Duodenal mucosa (tissue), 2 donors: ENCODE data around the gene ZSWIM1.

Source experiments
- H3K27ac ChIP-seq: one replicate; pipeline ENCODE4 v1.7.0; 2013; ENCODE audit warnings: low read depth, low read length
- H3K27me3 ChIP-seq, 2 donors: one replicate each; pipeline ENCODE4 v1.7.0; 2013; ENCODE audit warnings: low read length in 2 of 2, control low read depth in 1 of 2; ENCODE audit not compliant: insufficient read depth in 2 of 2, control insufficient read depth in 1 of 2
- H3K36me3 ChIP-seq, 2 donors: one replicate each; pipeline ENCODE4 v1.7.0; 2013; ENCODE audit warnings: low read length in 2 of 2, control low read depth in 1 of 2; ENCODE audit not compliant: insufficient read depth in 2 of 2, control insufficient read depth in 1 of 2
- H3K4me1 ChIP-seq, 2 donors: one replicate each; pipeline ENCODE4 v1.7.0; 2013; ENCODE audit warnings: low read length in 2 of 2, control low read depth in 1 of 2; ENCODE audit not compliant: insufficient read depth in 2 of 2, control insufficient read depth in 1 of 2
- H3K4me3 ChIP-seq, 2 donors: one replicate each; pipeline ENCODE4 v1.7.0; 2013; ENCODE audit warnings: low read length in 2 of 2, low read depth in 1 of 2
- H3K9ac ChIP-seq, 2 donors: one replicate each; pipeline ENCODE4 v1.7.0; 2013; ENCODE audit warnings: low read length in 2 of 2, low read depth in 1 of 2
- H3K9me3 ChIP-seq, 2 donors: one replicate each; pipeline ENCODE4 v1.7.0; 2013; ENCODE audit warnings: low read length in 2 of 2, control low read depth in 1 of 2; ENCODE audit not compliant: control insufficient read depth in 1 of 2

The ZSWIM1 gene

DNA sequence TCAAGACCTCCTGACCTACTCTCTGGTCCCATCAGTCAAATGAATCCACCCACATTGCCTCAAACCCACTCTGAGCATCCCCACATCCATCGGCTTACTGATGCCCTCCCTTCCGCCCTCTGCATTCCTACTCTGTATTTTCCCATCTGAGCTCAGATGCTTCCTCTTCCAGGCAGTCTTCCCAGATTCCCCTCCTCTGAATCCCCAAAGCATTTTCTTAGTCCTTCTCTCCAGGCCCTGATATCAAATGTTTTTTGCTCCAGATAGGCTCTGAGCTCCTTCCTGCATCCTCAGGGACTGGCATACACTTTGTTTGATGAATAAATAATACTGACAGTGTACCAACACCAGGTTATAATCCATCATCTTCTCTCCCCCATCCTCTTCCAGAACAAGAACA, 27.1 kb downstream of the ZSWIM1 start:
- no peak overlapping the region for H3K9ac ChIP-seq
- no peaks in the 10 kb centered on the region for H3K9me3 ChIP-seq
- H3K27me3 ChIP-seq = no peaks in the 10 kb centered on the region
- H3K4me3 ChIP-seq = no peak overlapping the region
- H3K36me3 ChIP-seq = peaks cover 0 to 3% of the 10 kb centered on the region in 2 donors
- peaks cover 18 to 24% of the 10 kb centered on the region in 2 donors for H3K4me1 ChIP-seq
- H3K27ac ChIP-seq = no peak overlapping the region

DNA sequence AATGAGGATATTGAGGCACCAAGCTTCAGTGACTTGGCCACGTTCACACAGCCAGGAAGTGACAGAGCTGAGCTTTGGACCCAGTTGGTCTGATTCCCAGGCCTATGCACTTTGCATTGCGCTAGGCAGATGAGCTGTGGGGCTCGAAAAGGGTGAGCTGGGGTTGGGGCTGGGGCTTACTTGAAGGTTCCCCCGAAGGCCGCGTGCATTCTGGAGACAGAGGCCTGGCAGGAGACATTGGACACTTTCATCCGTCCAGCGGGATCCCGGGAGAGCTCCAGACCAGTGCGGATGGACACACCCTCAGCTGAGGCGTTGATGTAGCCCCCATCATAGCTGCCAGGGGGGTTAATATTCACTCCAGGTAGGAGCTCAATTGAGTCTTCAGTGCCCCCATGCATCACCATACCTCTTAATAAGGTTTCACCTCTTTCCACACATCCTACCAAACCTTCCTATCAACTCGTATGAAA, 28.3 kb downstream of the ZSWIM1 start:
- Histone ChIP-seq H3K27me3 (no peaks in the 10 kb centered on the region), H3K36me3 (peaks cover 0 to 3% of the 10 kb centered on the region in 2 donors), H3K27ac (no peak overlapping the region), H3K4me3 (no peak overlapping the region), H3K4me1 (peaks cover 20 to 24% of the 10 kb centered on the region in 2 donors), H3K9me3 (no peaks in the 10 kb centered on the region), H3K9ac (no peak overlapping the region)

DNA sequence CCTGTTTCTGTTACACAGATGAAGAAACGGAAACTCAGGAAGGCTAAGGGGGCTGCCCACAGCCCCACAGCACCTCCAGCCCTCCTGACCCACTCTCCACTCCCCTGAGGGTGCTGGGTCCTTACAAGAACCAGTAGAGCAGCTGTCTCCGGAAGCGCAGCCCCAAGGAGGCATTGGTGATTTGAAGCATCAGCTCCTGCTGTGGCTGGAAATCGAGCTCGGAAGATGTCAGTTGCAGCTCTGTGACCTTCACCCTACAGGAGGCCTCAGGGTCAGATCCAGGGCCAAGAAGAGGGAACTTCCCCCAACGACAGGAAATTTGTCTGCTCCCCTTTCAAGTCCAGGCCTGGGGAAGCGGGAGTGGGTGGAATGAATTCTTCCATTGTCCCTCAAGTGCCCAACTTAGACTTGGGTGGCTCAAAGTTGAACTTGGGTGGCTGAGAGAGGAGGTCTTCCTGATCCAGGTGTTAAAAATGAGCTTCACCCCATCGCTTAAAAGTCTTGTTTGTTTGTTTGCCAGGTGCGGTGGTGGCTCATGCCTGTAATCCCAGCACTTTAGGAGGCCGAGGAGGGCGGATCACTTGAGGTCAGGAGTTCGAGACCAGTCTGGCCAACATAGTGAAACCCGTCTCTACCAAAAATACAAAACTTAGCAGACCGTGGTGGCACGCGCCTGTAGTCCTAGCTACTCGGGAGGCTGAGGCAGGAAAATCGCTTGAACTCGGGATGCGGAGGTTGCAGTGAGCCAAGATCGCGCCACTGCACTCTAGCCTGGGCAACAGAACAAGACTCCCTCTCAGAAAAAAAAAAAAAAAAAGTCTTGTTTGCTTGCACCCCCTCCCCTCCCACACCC, 29.0 kb downstream of the ZSWIM1 start:
- Histone ChIP-seq H3K4me3 (peak overlapping the region; percentile 46 to 78), H3K9ac (no peak overlapping the region), H3K27ac (no peak overlapping the region), H3K9me3 (no peaks in the 10 kb centered on the region), H3K4me1 (peaks cover 21 to 24% of the 10 kb centered on the region in 2 donors), H3K27me3 (no peaks in the 10 kb centered on the region), H3K36me3 (peaks cover 0 to 3% of the 10 kb centered on the region in 2 donors)

GRCh38 chr20:45910670-45911485, 29.9 kb downstream of the ZSWIM1 start:
- peak overlapping the region; percentile 65 to 89 for H3K9ac ChIP-seq
- H3K36me3 ChIP-seq = peaks cover 0 to 3% of the 10 kb centered on the region in 2 donors
- H3K4me3 ChIP-seq = peak overlapping the region; percentile 75 to 78
- H3K27me3 ChIP-seq = no peaks in the 10 kb centered on the region
- peaks cover 21 to 24% of the 10 kb centered on the region in 2 donors for H3K4me1 ChIP-seq
- H3K9me3 ChIP-seq = no peaks in the 10 kb centered on the region
- H3K27ac ChIP-seq = peak overlapping the region; percentile 78

DNA sequence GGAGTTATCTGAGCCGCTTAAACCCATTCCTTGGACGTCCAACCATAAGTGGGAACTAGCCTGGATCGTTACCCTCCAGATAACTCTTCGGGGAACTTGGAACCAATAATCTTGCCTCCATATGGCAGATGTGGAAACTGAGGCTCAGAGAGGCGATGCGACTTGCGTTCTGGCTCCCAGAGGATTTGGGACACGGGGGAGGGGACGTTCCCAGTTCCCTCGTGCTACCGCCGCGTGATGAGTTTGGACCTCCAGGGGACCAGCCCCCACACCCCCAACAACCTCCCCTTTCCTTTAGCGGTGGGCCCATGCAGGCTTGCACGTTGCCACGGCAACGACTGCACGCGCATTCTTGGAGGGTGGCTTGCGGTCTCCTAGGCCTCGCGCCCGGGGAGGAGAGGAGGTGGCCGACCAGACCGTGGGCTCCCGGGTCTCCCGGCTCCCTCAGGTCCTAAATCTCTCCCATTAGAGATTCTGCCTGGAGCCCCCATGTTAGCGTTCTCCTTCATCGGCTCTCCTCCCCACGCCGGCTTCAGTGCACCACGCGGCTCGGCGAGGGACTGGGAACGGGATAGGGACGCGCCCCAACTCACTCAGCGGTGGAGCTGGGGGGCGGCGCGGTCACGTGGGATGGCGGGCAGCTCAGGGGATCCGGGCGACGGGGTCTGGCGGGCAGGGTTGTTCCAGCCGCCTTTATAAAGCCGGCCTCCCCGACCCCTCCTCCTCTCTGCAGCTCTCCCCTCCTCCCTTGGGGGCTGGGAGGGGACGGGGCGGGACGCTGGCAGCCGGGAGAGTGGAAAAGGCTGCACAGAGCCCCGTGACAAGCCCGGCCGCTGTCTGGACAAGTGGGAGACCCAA, 30.7 kb downstream of the ZSWIM1 start, which contains the start of gene PLTP:
PLTP (minus strand) TSS at position 670 of the 858 bp plus-strand sequence. CDS start 703 bp downstream, outside the sequence.
- H3K4me1 ChIP-seq = peaks cover 21 to 24% of the 10 kb centered on the region in 2 donors
- peaks cover 0 to 3% of the 10 kb centered on the region in 2 donors for H3K36me3 ChIP-seq
- no peaks in the 10 kb centered on the region for H3K27me3 ChIP-seq
- no peaks in the 10 kb centered on the region for H3K9me3 ChIP-seq
- H3K27ac ChIP-seq = peak within 1 kb of the TSS; percentile 78
- peak within 1 kb of the TSS; percentile 65 to 89 for H3K9ac ChIP-seq
- peak within 1 kb of the TSS; percentile 75 to 78 for H3K4me3 ChIP-seq

GRCh38 chr20:45912344-45912682, 31.3 kb downstream of the ZSWIM1 start:
- no peak overlapping the region for H3K27ac ChIP-seq
- H3K9ac ChIP-seq = no peak overlapping the region
- H3K4me1 ChIP-seq = peaks cover 21 to 24% of the 10 kb centered on the region in 2 donors
- no peaks in the 10 kb centered on the region for H3K27me3 ChIP-seq
- no peaks in the 10 kb centered on the region for H3K9me3 ChIP-seq
- H3K36me3 ChIP-seq = peaks cover 0 to 3% of the 10 kb centered on the region in 2 donors
- peak overlapping the region in 1 of 2 donors; percentile 78 for H3K4me3 ChIP-seq

DNA sequence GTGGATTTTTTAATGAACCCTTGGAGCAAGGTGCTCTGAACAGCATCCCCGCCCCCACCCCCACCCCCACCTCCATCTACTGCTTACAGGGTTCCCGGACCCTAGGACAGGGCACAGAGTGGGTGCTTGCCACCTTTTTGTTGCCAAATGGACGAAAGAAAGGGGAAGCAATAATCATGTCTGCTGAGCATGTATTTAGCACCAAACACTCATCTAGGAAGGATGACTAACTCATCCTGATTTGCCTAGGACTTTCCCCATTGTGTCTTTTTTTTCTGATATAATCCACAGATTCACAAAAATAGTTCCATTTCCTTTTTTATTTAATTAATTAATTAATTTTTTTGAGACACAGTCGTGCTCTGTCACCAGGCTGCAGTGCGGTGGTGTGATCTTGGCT, 32.1 kb downstream of the ZSWIM1 start:
- H3K36me3 ChIP-seq = no peaks in the 10 kb centered on the region
- no peak overlapping the region for H3K27ac ChIP-seq
- no peaks in the 10 kb centered on the region for H3K27me3 ChIP-seq
- H3K4me3 ChIP-seq = no peak overlapping the region
- H3K9me3 ChIP-seq = no peaks in the 10 kb centered on the region
- no peak overlapping the region for H3K9ac ChIP-seq
- H3K4me1 ChIP-seq = peaks cover 21 to 25% of the 10 kb centered on the region in 2 donors

GRCh38 chr20:45917790-45918141, 36.7 kb downstream of the ZSWIM1 start:
- H3K27ac ChIP-seq = peak overlapping the region; percentile 36
- H3K9ac ChIP-seq = no peak overlapping the region
- no peak overlapping the region for H3K4me3 ChIP-seq
- H3K27me3 ChIP-seq = no peaks in the 10 kb centered on the region
- no peaks in the 10 kb centered on the region for H3K36me3 ChIP-seq
- peaks cover 5 to 23% of the 10 kb centered on the region in 2 donors for H3K4me1 ChIP-seq
- H3K9me3 ChIP-seq = no peaks in the 10 kb centered on the region

GRCh38 chr20:45918182-45918737, 37.2 kb downstream of the ZSWIM1 start:
- Histone ChIP-seq H3K36me3 (no peaks in the 10 kb centered on the region), H3K9ac (peak overlapping the region in 1 of 2 donors; percentile 22), H3K9me3 (no peaks in the 10 kb centered on the region), H3K27me3 (no peaks in the 10 kb centered on the region), H3K4me1 (peaks cover 5 to 23% of the 10 kb centered on the region in 2 donors), H3K27ac (no peak overlapping the region), H3K4me3 (no peak overlapping the region)
